Brain microvascular endothelial cell (primary cell): ENCODE measurements around the gene PSRC1.

Experiments used
- DNase-seq: peaks from one replicate; pipeline ENCODE4 v3.0.0-alpha.2; 2020
- H3K27ac ChIP-seq: fragments of 250-450 bp; sonication (Bioruptor Pico); 2 replicates; pipeline ENCODE4 v1.5.1; 2020; ENCODE audit warnings: mild to moderate bottlenecking, moderate library complexity
- H3K27me3 ChIP-seq: fragments of 250-450 bp; sonication (Bioruptor Pico); replicated peaks from 2 replicates; pipeline ENCODE4 v1.5.1; 2020; ENCODE audit warnings: mild to moderate bottlenecking
- H3K36me3 ChIP-seq: fragments of 250-450 bp; sonication (Bioruptor Pico); replicated peaks from 2 replicates; pipeline ENCODE4 v1.5.1; 2020; ENCODE audit warnings: mild to moderate bottlenecking
- H3K4me3 ChIP-seq: 2 replicates; pipeline ENCODE4 v1.5.1; 2011; ENCODE audit warnings: low read depth, mild to moderate bottlenecking, control low read depth, low read length, moderate library complexity
- in situ Hi-C: cut with HindIII; loops from 2 replicates; pipeline ENCODE4 v1.10.0; 2017; ENCODE audit warnings: low sequenced_read_pairs, low pct_ligation_motif_present
- TF ChIP-seq, protein P1 (sequence below): IDR thresholded peaks from 2 replicates; pipeline ENCODE4 v1.5.1; 2011; ENCODE audit warnings: low read depth, mild to moderate bottlenecking, moderate library complexity, low read length, control low read depth, inconsistent platforms; ENCODE audit errors: missing control alignments

Gene PSRC1

DNA sequence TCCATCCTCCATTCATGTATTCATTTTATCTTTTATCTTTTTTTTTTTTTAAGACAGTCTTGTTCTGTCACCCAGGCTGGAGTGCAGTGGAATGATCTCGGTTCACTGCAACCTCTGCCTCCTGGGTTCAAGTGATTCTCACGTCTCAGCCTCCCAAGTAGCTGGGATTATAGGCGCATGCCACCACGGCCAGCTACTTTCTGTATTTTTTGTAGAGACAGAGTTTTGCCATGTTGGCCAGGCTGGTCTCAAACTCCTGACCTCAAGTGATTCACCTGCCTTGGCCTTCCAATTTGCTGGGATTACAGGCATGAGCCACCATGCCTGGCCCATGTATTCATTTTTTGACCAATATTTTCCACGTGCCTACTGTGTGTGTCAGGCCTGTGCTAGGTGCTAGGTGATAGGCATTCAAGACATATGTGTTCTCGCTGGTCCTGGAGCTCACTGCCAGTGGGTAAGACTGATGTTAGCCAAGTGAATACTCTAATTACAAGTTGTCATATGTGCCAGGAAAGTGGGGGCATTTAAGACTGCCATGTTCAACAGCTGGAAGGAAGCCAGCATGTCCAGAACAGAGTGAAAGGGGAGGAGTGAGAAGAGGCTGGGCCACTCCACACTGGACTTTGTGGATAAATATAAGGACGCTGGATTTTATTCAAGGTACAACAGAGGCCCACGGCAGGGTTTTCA is 38.9 kb downstream of the PSRC1 start:
- in situ Hi-C loops, result no loop called here
- TF ChIP-seq, protein P1, sequence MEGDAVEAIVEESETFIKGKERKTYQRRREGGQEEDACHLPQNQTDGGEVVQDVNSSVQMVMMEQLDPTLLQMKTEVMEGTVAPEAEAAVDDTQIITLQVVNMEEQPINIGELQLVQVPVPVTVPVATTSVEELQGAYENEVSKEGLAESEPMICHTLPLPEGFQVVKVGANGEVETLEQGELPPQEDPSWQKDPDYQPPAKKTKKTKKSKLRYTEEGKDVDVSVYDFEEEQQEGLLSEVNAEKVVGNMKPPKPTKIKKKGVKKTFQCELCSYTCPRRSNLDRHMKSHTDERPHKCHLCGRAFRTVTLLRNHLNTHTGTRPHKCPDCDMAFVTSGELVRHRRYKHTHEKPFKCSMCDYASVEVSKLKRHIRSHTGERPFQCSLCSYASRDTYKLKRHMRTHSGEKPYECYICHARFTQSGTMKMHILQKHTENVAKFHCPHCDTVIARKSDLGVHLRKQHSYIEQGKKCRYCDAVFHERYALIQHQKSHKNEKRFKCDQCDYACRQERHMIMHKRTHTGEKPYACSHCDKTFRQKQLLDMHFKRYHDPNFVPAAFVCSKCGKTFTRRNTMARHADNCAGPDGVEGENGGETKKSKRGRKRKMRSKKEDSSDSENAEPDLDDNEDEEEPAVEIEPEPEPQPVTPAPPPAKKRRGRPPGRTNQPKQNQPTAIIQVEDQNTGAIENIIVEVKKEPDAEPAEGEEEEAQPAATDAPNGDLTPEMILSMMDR, result no peak
- H3K36me3 ChIP-seq, result peaks cover 12% of the 10 kb centered on the region
- no peaks in the 10 kb centered on the region for H3K27me3 ChIP-seq
- H3K4me3 ChIP-seq, result no peak overlapping the region
- no peak for DNase-seq
- H3K27ac ChIP-seq, result no peak overlapping the region

DNA sequence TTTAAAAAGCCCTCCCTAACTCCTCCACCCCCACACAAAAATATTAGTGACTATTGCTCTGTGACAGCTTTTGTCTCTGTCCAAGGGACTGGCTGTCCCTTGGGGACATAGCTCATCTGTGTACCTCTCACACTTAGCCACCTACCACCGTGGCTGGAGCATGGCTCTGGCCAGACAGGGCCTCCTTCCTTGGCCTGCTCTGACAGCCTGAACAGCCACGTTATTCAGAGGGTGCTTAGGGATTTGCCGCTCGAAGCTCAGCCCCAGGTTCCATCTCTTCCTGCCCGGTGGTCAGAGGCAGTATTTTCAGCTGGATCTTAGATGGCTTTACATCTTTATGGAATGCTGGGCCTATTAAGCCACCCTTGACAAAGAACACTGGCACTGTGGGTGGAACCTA is 39.7 kb downstream of the PSRC1 start:
- in situ Hi-C loops, result no loop called here
- TF ChIP-seq, protein P1, result no peak
- Histone ChIP-seq H3K27ac (no peak overlapping the region), H3K36me3 (peaks cover 19% of the 10 kb centered on the region), H3K27me3 (no peaks in the 10 kb centered on the region), H3K4me3 (no peak overlapping the region)
- DNase-seq, result no peak

DNA sequence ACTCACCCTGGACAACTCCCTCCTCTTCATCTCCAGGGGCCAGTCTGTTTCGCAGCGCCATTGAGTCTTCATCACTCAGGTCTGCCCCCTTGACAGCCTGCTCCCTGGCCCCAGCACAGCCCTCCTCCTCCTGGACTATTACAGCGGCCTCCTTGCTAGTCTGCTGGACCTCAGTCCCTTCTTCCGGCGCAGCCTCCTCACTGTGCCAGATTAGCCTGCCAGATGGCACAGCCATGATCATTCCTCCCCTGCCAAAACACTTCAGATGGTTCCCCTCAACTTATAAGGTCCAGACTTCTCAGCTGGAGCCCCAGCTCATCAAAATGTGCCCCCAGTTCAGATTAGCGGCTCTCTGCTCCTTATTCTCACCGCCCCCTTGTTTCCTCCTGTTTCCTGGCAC is 40.6 kb downstream of the PSRC1 start:
- Histone ChIP-seq H3K36me3 (peaks cover 27% of the 10 kb centered on the region), H3K27ac (no peak overlapping the region), H3K27me3 (no peaks in the 10 kb centered on the region), H3K4me3 (no peak overlapping the region)
- no peak for DNase-seq
- TF ChIP-seq, protein P1, result no peak
- in situ Hi-C loops, result no loop called here

DNA sequence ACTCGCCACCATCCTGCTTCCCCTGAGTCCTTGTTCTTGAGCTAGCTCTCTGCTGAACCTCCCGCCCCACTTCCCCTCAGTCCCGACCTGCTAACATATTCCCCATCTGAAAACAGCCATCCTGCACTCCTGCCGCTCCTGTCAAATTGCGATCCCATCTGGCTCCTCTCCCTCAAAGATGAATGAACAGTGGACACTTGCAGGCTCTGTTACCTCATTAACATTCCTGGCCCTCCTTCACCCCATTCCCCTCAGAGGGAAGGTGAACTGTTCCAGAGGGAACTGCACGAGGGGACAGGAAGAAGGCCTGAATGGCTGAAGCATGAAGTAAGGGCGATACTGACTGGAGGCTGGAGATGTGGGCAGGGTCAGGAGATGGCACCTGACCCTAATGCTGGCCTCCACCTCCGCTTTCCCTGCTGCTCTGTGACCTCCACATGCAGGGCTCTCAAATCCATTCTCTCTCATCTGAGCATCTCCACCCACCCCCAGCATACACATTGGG is 41.1 kb downstream of the PSRC1 start:
- H3K27me3 ChIP-seq, result no peaks in the 10 kb centered on the region
- peaks cover 32% of the 10 kb centered on the region for H3K36me3 ChIP-seq
- DNase-seq, result no peak
- TF ChIP-seq, protein P1, result no peak
- H3K4me3 ChIP-seq, result no peak overlapping the region
- H3K27ac ChIP-seq, result no peak overlapping the region
- in situ Hi-C loops, result no loop called here

DNA sequence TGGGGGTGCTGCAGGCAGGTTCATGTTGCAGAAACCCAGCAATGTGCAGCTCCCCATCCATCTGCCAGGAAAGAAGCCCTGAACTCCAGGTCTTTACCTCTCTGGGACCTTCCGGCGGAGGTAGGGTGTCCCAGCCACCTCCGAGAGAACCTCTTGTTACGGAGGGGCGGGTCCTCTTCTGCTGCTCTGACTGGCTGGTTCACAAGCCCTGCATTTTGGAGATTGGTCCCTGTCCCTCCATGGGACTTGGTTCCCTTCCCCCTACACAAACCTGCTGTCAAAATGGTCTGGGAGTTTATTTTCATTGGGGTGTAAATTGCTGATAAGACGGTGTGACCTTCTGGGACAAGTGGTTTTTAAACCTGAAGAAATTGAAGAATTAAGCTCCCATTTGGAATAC is 41.6 kb downstream of the PSRC1 start:
- H3K4me3 ChIP-seq, result no peak overlapping the region
- in situ Hi-C loops, result no loop called here
- H3K27me3 ChIP-seq, result no peaks in the 10 kb centered on the region
- H3K27ac ChIP-seq, result no peak overlapping the region
- H3K36me3 ChIP-seq, result peaks cover 37% of the 10 kb centered on the region
- TF ChIP-seq, protein P1, result no peak
- no peak for DNase-seq
